Mesendoderm (in vitro differentiated cells): Measurements from ENCODE around the gene TRRAP.

Experiments
- DNase-seq: peaks from one replicate; pipeline ENCODE4 v3.0.0; 2013
- H2AK5ac ChIP-seq: 2 replicates; pipeline ENCODE4 v1.6.1; 2013; ENCODE audit warnings: low read length, inconsistent platforms
- H2BK120ac ChIP-seq: 2 replicates; pipeline ENCODE4 v1.6.1; 2013; ENCODE audit warnings: low read depth, mild to moderate bottlenecking, low read length, moderate library complexity, mixed read lengths
- H2BK15ac ChIP-seq: replicated peaks from 2 replicates; pipeline ENCODE4 v1.6.1; 2013; ENCODE audit warnings: low read depth, mild to moderate bottlenecking, moderate library complexity
- H2BK5ac ChIP-seq: 2 replicates; pipeline ENCODE4 v1.6.1; 2013; ENCODE audit warnings: low read length, inconsistent platforms
- H3K18ac ChIP-seq: 2 replicates; pipeline ENCODE4 v1.6.1; 2013; ENCODE audit warnings: mild to moderate bottlenecking, low read length, mixed read lengths
- H3K23ac ChIP-seq: one replicate; pipeline ENCODE4 v1.6.1; 2013; ENCODE audit warnings: low read length
- H3K27ac ChIP-seq: 2 replicates; pipeline ENCODE4 v1.5.1; 2013; ENCODE audit warnings: low read depth, mild to moderate bottlenecking, inconsistent platforms, low read length, moderate library complexity
- H3K27me3 ChIP-seq: 2 replicates; pipeline ENCODE4 v1.6.1; 2013; ENCODE audit warnings: low read length, control low read depth, mild to moderate bottlenecking, inconsistent platforms; ENCODE audit not compliant: insufficient read depth, poor library complexity
- H3K36me3 ChIP-seq: 2 replicates; pipeline ENCODE4 v1.6.1; 2013; ENCODE audit warnings: low read length, inconsistent platforms; ENCODE audit not compliant: control insufficient read depth, insufficient read depth
- H3K4ac ChIP-seq: one replicate; pipeline ENCODE4 v1.6.1; 2013; ENCODE audit warnings: low read depth, mild to moderate bottlenecking, low read length, moderate library complexity
- H3K4me1 ChIP-seq: 2 replicates; pipeline ENCODE4 v1.6.1; 2013; ENCODE audit warnings: low read depth, low read length, inconsistent platforms; ENCODE audit not compliant: control insufficient read depth
- H3K4me2 ChIP-seq: 2 replicates; pipeline ENCODE4 v1.6.1; 2013; ENCODE audit warnings: low read length
- H3K4me3 ChIP-seq: 2 replicates; pipeline ENCODE4 v1.5.1; 2013; ENCODE audit warnings: mild to moderate bottlenecking, low read length
- H3K56ac ChIP-seq: one replicate; pipeline ENCODE4 v1.6.1; 2013; ENCODE audit warnings: low read length
- H3K79me1 ChIP-seq: 2 replicates; pipeline ENCODE4 v1.6.1; 2013; ENCODE audit warnings: low read length, inconsistent platforms
- H3K79me2 ChIP-seq: 2 replicates; pipeline ENCODE4 v1.6.1; 2013; ENCODE audit warnings: mild to moderate bottlenecking, low read length; ENCODE audit not compliant: control insufficient read depth, insufficient read depth
- H3K9ac ChIP-seq: 2 replicates; pipeline ENCODE4 v1.6.1; 2013; ENCODE audit warnings: low read length, inconsistent platforms
- H4K5ac ChIP-seq: one replicate; pipeline ENCODE4 v1.6.1; 2013; ENCODE audit warnings: low read length
- H4K8ac ChIP-seq: one replicate; pipeline ENCODE4 v1.6.1; 2013; ENCODE audit warnings: low read depth, mild to moderate bottlenecking, control low read depth, low read length, moderate library complexity
- WGBS: extraction: QIAGEN DNeasy Blood & Tissue Kit; methylation state at CpG from one replicate; pipeline ENCODE4 v1.1.7; 2013; ENCODE audit warnings: low lambda C conversion rate, missing lambda C conversion rate; ENCODE audit not compliant: insufficient coverage; ENCODE audit errors: extremely low coverage; 5-methylcytosine and 5-hydroxymethylcytosine counted together

Gene TRRAP

GRCh38 chr7:98996150-98996552 lies 117.8 kb downstream of the TRRAP start:
- no peak overlapping the region for H3K4me2 ChIP-seq
- no peak overlapping the region for H3K4ac ChIP-seq
- H3K9ac ChIP-seq = no peak overlapping the region
- peaks cover 27% of the 10 kb centered on the region for H3K36me3 ChIP-seq
- WGBS = 100% methylated on average over 4 of the region's 15 CpGs
- no peaks in the 10 kb centered on the region for H3K79me2 ChIP-seq
- H2AK5ac ChIP-seq = no peak overlapping the region
- DNase-seq = no peak
- H3K27ac ChIP-seq = no peak overlapping the region
- H3K23ac ChIP-seq = no peak overlapping the region
- H2BK5ac ChIP-seq = no peak overlapping the region
- no peaks in the 10 kb centered on the region for H3K79me1 ChIP-seq
- H2BK120ac ChIP-seq = no peak overlapping the region
- H2BK15ac ChIP-seq = no peak overlapping the region
- no peak overlapping the region for H3K56ac ChIP-seq
- no peak overlapping the region for H4K8ac ChIP-seq
- H3K4me1 ChIP-seq = no peaks in the 10 kb centered on the region
- no peak overlapping the region for H3K18ac ChIP-seq
- no peaks in the 10 kb centered on the region for H3K27me3 ChIP-seq
- no peak overlapping the region for H4K5ac ChIP-seq
- no peak overlapping the region for H3K4me3 ChIP-seq

DNA sequence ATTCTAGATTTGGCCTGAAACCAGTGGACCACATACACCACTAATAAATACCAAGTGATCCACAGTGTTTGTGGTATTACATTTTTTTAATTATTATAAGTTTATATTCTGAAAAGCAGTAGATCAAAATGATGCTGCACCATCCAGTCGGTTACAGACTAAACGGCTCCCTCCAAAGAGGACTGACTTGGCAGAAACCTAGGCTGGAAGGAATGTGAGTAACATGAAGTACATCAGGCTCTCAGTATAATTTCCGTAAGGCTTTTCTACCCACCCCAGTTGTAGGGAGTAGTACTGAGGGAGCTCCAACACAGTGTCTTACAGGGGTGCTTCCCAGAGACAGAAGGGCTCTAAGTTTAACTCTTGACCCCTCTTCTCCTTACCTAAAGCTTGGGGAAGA lies 119.5 kb downstream of the TRRAP start:
- H2BK120ac ChIP-seq = no peak overlapping the region
- no peaks in the 10 kb centered on the region for H3K27me3 ChIP-seq
- H3K4ac ChIP-seq = no peak overlapping the region
- H3K36me3 ChIP-seq = peaks cover 22% of the 10 kb centered on the region
- no peak overlapping the region for H2BK5ac ChIP-seq
- H3K23ac ChIP-seq = no peak overlapping the region
- no peak overlapping the region for H4K8ac ChIP-seq
- no peak overlapping the region for H2AK5ac ChIP-seq
- no peak overlapping the region for H3K18ac ChIP-seq
- no CpG with 5 or more reads among the region's 3 CpGs for WGBS
- H3K4me2 ChIP-seq = no peak overlapping the region
- H3K27ac ChIP-seq = no peak overlapping the region
- no peak for DNase-seq
- no peak overlapping the region for H4K5ac ChIP-seq
- H3K79me2 ChIP-seq = no peaks in the 10 kb centered on the region
- H2BK15ac ChIP-seq = no peak overlapping the region
- H3K56ac ChIP-seq = no peak overlapping the region
- no peaks in the 10 kb centered on the region for H3K79me1 ChIP-seq
- no peak overlapping the region for H3K4me3 ChIP-seq
- no peak overlapping the region for H3K9ac ChIP-seq
- H3K4me1 ChIP-seq = no peaks in the 10 kb centered on the region

DNA sequence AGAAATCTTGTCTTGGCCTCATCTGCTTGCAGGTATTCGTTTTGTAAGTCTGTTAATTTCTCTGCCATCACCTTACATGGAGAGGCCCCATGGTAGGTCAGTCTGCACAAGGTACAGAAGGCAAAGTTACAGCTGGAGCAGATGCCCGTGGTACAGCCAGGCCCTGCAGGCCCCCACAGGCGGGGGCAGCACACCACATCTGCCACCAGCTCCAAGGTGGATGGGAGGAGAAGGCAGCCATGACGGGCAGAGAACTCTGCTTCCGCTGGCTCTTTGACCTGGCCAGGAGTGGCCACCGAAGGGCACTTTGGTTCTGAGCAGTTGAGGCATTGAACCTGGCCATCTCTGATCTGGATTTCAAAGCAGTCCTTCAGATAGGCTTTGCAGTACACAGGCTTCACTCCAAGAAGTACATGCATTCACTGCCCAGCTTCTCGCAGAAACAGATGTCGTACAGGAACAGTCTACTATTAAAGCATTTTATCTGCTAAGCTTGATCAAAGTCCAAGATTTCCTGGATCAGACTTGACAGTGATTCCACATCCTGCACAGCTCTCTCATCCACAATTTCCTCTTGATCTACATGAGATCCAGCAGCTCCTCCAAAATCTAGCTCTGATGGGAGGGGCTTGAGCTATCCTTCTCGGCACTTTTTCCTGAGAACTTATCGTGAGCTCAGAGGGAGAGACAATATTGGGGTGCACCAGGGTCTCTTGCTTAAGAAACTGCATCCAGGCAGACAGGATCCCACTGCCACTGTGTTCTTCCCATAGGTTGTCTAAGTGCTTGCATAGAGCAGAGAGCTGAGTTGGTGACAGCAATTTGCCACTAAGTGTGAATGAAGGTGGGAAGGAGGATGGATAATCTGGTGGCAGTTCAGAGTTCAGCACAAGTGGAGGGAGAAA lies 120.7 kb downstream of the TRRAP start:
- no peak overlapping the region for H4K8ac ChIP-seq
- no peaks in the 10 kb centered on the region for H3K79me1 ChIP-seq
- no peak overlapping the region for H3K4ac ChIP-seq
- H3K27ac ChIP-seq = no peak overlapping the region
- DNase-seq = no peak
- no peak overlapping the region for H3K9ac ChIP-seq
- H3K4me2 ChIP-seq = no peak overlapping the region
- no peak overlapping the region for H2BK5ac ChIP-seq
- no peak overlapping the region for H3K18ac ChIP-seq
- H3K4me1 ChIP-seq = no peaks in the 10 kb centered on the region
- H3K4me3 ChIP-seq = no peak overlapping the region
- H2AK5ac ChIP-seq = no peak overlapping the region
- no peaks in the 10 kb centered on the region for H3K27me3 ChIP-seq
- no peak overlapping the region for H2BK15ac ChIP-seq
- no peaks in the 10 kb centered on the region for H3K79me2 ChIP-seq
- H3K36me3 ChIP-seq = peaks cover 16% of the 10 kb centered on the region
- H4K5ac ChIP-seq = no peak overlapping the region
- H3K23ac ChIP-seq = no peak overlapping the region
- H3K56ac ChIP-seq = no peak overlapping the region
- WGBS = no CpG with 5 or more reads among the region's 10 CpGs
- H2BK120ac ChIP-seq = no peak overlapping the region

DNA sequence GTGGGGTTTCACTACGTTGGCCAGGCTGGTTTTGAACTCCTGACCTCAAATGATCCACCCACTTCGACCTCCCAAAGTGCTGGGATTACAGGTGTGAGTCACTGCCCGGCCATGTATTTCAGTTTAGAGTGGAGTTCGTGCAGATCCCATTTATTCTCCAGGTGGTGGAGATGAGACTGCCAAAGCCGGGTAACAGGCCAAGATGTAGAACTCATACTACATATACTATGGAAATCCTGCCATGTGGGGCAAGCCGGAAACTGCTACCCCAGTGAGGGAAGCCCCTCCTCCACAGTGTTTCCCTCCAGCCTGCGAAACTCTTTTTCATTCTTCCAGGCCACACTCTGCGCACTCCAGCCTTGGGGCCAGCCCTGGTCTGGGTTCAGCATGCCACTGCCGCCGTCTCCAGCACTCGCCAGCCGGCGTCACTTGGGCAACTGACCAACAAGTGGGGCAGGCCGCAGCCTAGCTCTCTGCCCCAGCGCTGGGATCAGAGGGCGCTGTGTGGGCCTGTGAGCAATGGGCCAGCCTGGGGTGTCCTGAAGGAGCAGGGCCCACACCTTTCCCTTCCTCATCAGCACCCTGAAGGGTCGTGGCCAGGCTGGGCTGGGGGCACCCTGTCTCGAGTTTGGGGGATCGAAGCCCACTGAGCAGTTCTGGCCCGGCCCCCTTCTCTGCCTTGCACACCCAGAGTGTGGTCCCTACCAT lies 122.0 kb downstream of the TRRAP start:
- Histone ChIP-seq H3K56ac (no peak overlapping the region), H3K27me3 (no peaks in the 10 kb centered on the region), H3K79me2 (no peaks in the 10 kb centered on the region), H3K4me1 (no peaks in the 10 kb centered on the region), H2AK5ac (no peak overlapping the region), H3K9ac (no peak overlapping the region), H2BK15ac (no peak overlapping the region), H3K36me3 (peaks cover 19% of the 10 kb centered on the region), H3K18ac (no peak overlapping the region), H4K5ac (no peak overlapping the region), H3K4me2 (no peak overlapping the region), H2BK120ac (no peak overlapping the region), H3K4me3 (no peak overlapping the region), H3K79me1 (no peaks in the 10 kb centered on the region), H2BK5ac (no peak overlapping the region), H3K27ac (no peak overlapping the region), H4K8ac (no peak overlapping the region), H3K4ac (no peak overlapping the region), H3K23ac (no peak overlapping the region)
- no peak for DNase-seq
- WGBS = no CpG with 5 or more reads among the region's 20 CpGs

GRCh38 chr7:99000904-99001465 lies 122.7 kb downstream of the TRRAP start:
- WGBS = no CpG with 5 or more reads among the region's 14 CpGs
- no peaks in the 10 kb centered on the region for H3K79me2 ChIP-seq
- H2AK5ac ChIP-seq = no peak overlapping the region
- H2BK15ac ChIP-seq = no peak overlapping the region
- H3K4me1 ChIP-seq = no peaks in the 10 kb centered on the region
- no peaks in the 10 kb centered on the region for H3K27me3 ChIP-seq
- H3K4me3 ChIP-seq = no peak overlapping the region
- peaks cover 16% of the 10 kb centered on the region for H3K36me3 ChIP-seq
- no peak overlapping the region for H3K27ac ChIP-seq
- H3K4me2 ChIP-seq = no peak overlapping the region
- H3K56ac ChIP-seq = no peak overlapping the region
- H3K79me1 ChIP-seq = no peaks in the 10 kb centered on the region
- H3K4ac ChIP-seq = no peak overlapping the region
- no peak overlapping the region for H2BK5ac ChIP-seq
- no peak overlapping the region for H4K8ac ChIP-seq
- no peak overlapping the region for H3K23ac ChIP-seq
- H3K9ac ChIP-seq = no peak overlapping the region
- no peak overlapping the region for H2BK120ac ChIP-seq
- no peak overlapping the region for H3K18ac ChIP-seq
- no peak for DNase-seq
- no peak overlapping the region for H4K5ac ChIP-seq
